Stimulated activated CD8-positive, alpha-beta memory T cell treated with anti-CD3 and anti-CD28 coated beads, Interleukin-12 subunit alpha, Interleukin-12 subunit beta, amount 100 ng/mL, for 1 hour (primary cell): ENCODE measurements around the gene FBXO8.

Experiments used
- DNase-seq: peaks from one replicate; pipeline ENCODE4 v3.0.0-alpha.2; 2020; ENCODE audit warnings: low read depth

Gene FBXO8

DNA sequence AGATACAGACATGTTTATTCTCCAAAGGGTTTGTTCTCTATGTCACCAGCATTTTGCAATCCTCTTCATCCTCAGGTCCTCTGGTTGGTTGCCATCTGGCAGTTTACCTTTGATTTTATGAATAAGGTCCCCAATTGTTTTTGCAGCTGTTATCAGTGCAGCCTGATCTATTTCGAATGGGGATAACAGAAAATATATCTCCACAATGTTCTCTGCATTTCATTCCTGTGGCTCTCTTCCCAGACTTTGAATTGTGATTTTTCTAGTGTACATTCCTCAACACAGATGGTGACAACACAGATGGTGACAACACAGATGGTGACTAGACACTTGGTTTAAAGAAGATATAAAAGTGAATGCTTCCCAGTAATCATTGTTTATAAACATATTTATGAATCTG, 74.1 kb downstream of the FBXO8 start:
- no peak for DNase-seq

- DNase-seq: no peak
Observed at GRCh38 chr4:174207367-174207766, 76.1 kb downstream of the FBXO8 start.

DNA sequence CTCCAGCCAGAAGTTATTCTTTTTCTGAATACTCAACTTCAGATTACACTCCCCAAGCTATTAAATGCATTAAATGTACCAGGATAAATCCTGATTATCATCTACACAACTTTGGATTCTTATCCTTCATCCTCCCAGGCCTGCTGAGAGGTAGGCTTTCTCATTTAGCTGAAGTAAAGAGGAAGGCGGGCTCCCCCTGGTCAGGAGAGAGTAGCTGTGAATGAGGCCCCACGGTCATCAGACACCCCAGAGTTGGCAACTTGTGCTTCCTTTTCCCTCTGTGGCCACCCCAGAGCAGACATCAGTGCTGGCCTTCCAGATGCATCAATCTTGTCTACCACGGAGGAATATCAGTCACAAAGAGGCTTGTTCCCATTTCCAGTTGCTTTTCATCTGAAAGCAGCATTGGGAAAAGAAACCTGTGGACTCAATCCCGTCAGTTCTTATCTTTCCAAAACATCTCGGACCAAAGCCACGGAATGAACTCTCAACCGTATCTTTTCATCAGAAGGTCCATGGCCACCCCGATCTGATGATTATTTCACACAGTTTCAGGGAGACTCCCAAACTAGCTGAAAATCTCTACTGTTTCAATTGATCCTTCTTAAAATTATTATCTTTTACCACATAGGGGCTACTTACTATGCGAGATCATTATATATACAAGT, 79.2 kb downstream of the FBXO8 start:
- DNase-seq: no peak

GRCh38 chr4:174201871-174202270, 81.6 kb downstream of the FBXO8 start:
- DNase-seq: no peak

DNA sequence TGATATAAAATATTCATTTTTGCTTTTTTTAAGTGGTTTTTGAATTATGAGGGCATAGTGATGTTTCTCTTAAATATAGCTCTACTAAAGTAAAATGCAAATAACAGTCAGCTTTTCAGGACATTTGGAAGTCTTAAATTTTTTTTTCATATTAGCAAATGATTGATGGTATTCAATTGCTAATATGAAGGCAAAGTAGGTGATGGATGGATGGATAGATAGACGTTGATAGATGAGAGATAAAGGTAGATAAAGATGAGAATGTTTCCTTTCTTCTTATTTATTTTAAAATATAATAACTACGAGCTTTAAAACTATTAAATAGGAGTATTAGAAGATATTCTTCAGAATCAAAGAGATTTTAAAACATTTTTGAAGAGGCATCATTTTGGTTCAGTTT, 83.7 kb downstream of the FBXO8 start:
- DNase-seq: no peak

- DNase-seq: no peak
Observed at GRCh38 chr4:174198828-174199227, 84.6 kb downstream of the FBXO8 start.

DNA sequence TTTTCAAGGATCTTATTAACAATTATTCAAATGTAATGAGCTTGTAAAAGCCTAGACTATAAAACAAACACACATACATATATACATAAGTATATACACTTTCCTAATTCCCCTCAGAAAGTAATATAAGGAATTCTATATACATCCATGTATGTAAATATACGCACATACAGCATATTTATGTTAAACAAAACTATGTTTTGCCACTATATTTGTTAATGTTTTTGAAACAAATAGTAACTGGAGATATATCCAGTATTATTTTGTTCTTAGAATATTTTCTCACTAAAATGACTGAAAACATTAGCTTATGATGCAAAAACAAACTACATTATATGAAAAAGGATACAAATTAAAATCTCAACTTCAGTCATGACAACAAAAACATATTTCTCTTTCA, 85.1 kb downstream of the FBXO8 start:
- DNase-seq: no peak

- DNase-seq: no peak
Observed at GRCh38 chr4:174193438-174194374, 89.8 kb downstream of the FBXO8 start.

DNA sequence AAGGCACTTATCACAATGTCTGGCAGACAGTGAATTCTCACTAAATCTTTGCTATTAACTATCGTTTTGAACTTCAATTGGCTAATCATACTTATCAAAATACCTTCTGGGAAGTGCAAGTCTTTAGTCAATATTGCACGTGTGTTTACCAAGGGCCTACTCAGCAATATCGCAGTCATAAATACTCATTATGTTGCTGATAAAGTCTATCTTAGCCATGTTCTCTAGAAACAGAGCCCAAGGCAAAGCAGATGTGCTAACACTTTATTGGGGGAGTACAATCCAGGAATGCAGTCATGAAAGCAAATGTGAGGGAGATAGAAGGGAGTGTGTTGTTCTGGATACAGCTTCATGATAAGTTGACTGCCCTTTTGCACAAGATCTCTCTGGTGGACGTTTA, 90.5 kb downstream of the FBXO8 start:
- no peak for DNase-seq

DNA sequence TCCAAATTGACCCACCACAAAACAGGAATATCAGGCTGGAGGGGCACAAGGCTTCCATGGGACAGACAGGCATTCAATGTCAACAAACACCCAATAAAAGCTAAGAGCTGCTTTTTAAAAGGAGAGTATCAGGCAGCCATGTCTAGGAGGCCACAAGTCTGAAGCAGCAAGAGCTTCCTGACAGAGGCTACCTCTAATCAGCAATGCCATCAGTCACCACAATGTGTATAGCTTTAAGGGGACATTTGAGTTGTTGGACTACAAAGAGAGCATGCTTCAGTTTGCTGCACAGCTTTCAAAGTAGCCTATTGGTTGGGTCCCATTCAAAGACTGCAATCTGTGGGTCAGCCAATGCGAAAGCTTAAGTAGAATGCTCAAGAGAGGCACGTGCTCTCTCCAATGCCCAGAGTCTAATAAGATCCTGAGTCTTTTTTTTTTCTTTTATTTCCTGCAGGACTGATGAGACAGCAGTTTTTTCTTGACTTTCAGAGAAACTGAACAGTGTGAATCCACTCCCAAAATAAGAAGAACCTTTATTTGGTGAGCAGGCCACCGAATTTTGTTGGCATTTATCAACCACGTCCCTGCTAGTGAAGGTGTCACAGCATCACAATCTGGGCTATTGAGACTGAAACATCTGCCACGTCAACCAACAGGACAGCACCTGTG, 92.5 kb downstream of the FBXO8 start:
- no peak for DNase-seq

DNA sequence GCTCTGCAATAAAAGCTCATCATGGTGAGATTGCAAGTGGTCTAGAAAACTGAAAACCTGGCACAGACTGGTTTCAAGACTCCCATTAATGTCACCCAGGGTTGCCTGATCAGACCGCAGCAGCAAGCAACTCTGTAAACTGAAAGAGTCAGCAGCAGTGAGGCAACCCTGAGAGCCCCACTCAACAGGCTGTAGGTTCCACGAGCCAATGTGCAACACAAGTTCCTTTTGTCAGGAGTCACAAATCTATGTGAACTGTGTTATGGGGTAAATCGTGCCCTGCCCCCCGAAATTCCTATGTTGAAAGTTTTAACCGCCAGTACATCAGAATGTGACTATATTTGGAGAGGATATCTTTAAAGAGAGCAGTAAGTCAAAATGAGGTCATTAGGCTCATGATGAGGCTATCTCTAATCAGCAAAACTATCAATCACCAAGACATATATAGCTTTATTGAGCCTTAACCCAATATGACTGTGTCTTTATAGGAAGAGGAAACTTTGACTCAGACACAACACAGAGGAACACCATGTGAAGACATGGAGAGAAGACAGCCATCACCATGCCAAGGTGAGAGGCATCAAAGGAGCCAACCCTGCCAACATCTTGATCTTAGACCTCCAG, 94.0 kb downstream of the FBXO8 start:
- DNase-seq: no peak
